K562 (cell line): ENCODE results near the gene HACE1.

Source experiments
- BHLHE40 ChIP-seq: IDR thresholded peaks from 2 replicates; pipeline ENCODE4 v1.6.1; 2011; ENCODE audit warnings: low read length, improper control_type of control experiment
- EGR1 ChIP-seq: fragments of 450-650 bp; conservative IDR thresholded peaks from 2 replicates; pipeline ENCODE4 v1.6.1; 2017; ENCODE audit warnings: mild to moderate bottlenecking
- EZH2 ChIP-seq: IDR thresholded peaks from 2 replicates; pipeline ENCODE4 v1.6.1; 2012; ENCODE audit warnings: low read depth, mild to moderate bottlenecking, inconsistent platforms, low read length, borderline replicate concordance
- JUN ChIP-seq, 2 experiments: sonication (generic) in 1 of 2; formaldehyde crosslinking in 1 of 2; IDR thresholded peaks; 2 replicates each; pipeline versions ENCODE4 v1.6.1 to v1.8.0; 2012 to 2022; ENCODE audit warnings: borderline replicate concordance in 2 of 2, mild to moderate bottlenecking in 2 of 2, improper control_type of control experiment in 1 of 2, low read depth in 1 of 2, low read length in 1 of 2, missing genetic modification reagents in 1 of 2
- KDM1A ChIP-seq, 2 experiments: fragments of 450-650 bp; IDR thresholded peaks; 2 replicates each; pipeline ENCODE4 v1.6.1; 2016; ENCODE audit warnings: mild to moderate bottlenecking in 2 of 2
- XRCC5 ChIP-seq: fragments of 200-400 bp; formaldehyde crosslinking; IDR thresholded peaks from 2 replicates; pipeline ENCODE4 v1.6.1; 2017; ENCODE audit warnings: low read depth, mild to moderate bottlenecking, low read length
- ZNF551 ChIP-seq: fragments of 250-450 bp; sonication (Bioruptor Pico); IDR thresholded peaks from 2 replicates; pipeline ENCODE4 v1.5.0; 2021; ENCODE audit warnings: mild to moderate bottlenecking, moderate library complexity
- TF ChIP-seq, protein P1 (sequence below): IDR thresholded peaks from 3 replicates; pipeline ENCODE4 v1.6.1; 2011; ENCODE audit warnings: borderline replicate concordance, mild to moderate bottlenecking, moderate library complexity; ENCODE audit not compliant: insufficient read length; ENCODE audit errors: extremely low read depth

DNA sequence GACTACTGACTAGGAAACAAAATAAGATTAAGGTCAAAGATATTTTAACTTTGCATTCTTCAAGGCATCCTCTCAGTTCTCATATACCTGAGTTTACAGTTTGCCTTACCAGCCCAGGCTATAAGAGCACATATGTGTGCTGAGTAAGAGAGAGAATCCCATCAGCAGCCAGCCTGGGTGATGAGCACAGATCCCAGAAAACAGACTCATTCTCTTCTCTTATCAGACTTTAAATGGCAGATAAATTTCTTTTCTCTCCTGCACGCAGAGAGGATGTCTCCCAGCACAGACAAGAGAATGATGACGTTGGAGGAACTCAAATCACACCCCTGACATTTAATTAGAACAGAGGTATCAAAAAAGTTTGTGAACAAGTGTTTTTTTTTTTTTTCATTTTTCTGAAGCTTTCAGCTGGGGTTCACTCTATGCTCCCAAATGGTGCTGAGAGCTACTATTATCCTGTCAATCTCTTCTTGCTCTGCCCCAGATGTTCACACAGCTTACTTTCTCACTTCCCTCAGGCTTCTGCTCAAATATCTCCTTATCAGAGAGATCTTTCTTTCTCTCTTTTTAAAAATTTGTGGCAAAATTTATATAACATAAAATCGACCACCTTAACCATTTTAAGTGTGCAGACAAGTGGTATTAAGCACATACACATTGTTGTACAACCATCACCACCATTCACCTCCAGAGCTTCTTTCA, 22.4 kb upstream of the HACE1 start:
- TF ChIP-seq XRCC5 (no peak), BHLHE40 (no peak), JUN (IDR thresholded peaks at IDR 0.05; ENCODE audit: borderline replicate concordance, low read depth, low read length) (no peak), JUN (CRISPR knock-in tag; IDR thresholded peaks at IDR 0.05; ENCODE audit: borderline replicate concordance) (no peak), KDM1A (IDR thresholded peaks at IDR 0.05) (no peak), EZH2 (no peak), EGR1 (no peak), ZNF551 (CRISPR knock-in tag) (no peak)
- TF ChIP-seq, protein P1, sequence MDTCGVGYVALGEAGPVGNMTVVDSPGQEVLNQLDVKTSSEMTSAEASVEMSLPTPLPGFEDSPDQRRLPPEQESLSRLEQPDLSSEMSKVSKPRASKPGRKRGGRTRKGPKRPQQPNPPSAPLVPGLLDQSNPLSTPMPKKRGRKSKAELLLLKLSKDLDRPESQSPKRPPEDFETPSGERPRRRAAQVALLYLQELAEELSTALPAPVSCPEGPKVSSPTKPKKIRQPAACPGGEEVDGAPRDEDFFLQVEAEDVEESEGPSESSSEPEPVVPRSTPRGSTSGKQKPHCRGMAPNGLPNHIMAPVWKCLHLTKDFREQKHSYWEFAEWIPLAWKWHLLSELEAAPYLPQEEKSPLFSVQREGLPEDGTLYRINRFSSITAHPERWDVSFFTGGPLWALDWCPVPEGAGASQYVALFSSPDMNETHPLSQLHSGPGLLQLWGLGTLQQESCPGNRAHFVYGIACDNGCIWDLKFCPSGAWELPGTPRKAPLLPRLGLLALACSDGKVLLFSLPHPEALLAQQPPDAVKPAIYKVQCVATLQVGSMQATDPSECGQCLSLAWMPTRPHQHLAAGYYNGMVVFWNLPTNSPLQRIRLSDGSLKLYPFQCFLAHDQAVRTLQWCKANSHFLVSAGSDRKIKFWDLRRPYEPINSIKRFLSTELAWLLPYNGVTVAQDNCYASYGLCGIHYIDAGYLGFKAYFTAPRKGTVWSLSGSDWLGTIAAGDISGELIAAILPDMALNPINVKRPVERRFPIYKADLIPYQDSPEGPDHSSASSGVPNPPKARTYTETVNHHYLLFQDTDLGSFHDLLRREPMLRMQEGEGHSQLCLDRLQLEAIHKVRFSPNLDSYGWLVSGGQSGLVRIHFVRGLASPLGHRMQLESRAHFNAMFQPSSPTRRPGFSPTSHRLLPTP, result no peak
